Brain microvascular endothelial cell (primary cell): ENCODE results near the gene DNAJA3.

Experiments used
- DNase-seq: peaks from one replicate; pipeline ENCODE4 v3.0.0-alpha.2; 2020
- H3K27ac ChIP-seq: fragments of 250-450 bp; sonication (Bioruptor Pico); 2 replicates; pipeline ENCODE4 v1.5.1; 2020; ENCODE audit warnings: mild to moderate bottlenecking, moderate library complexity
- H3K27me3 ChIP-seq: fragments of 250-450 bp; sonication (Bioruptor Pico); replicated peaks from 2 replicates; pipeline ENCODE4 v1.5.1; 2020; ENCODE audit warnings: mild to moderate bottlenecking
- H3K36me3 ChIP-seq: fragments of 250-450 bp; sonication (Bioruptor Pico); replicated peaks from 2 replicates; pipeline ENCODE4 v1.5.1; 2020; ENCODE audit warnings: mild to moderate bottlenecking
- H3K4me3 ChIP-seq: 2 replicates; pipeline ENCODE4 v1.5.1; 2011; ENCODE audit warnings: low read depth, mild to moderate bottlenecking, control low read depth, low read length, moderate library complexity
- in situ Hi-C: cut with HindIII; loops from 2 replicates; pipeline ENCODE4 v1.10.0; 2017; ENCODE audit warnings: low sequenced_read_pairs, low pct_ligation_motif_present
- TF ChIP-seq, protein P1 (sequence below): IDR thresholded peaks from 2 replicates; pipeline ENCODE4 v1.5.1; 2011; ENCODE audit warnings: low read depth, mild to moderate bottlenecking, moderate library complexity, low read length, control low read depth, inconsistent platforms; ENCODE audit errors: missing control alignments

The DNAJA3 gene

GRCh38 chr16:4505356-4506147 lies 79.9 kb downstream of the DNAJA3 start:
- in situ Hi-C loops, result no loop called here
- no peak for DNase-seq
- Histone ChIP-seq H3K27me3 (no peaks in the 10 kb centered on the region), H3K27ac (no peak overlapping the region), H3K36me3 (peaks cover 43% of the 10 kb centered on the region), H3K4me3 (no peak overlapping the region)
- TF ChIP-seq, protein P1, sequence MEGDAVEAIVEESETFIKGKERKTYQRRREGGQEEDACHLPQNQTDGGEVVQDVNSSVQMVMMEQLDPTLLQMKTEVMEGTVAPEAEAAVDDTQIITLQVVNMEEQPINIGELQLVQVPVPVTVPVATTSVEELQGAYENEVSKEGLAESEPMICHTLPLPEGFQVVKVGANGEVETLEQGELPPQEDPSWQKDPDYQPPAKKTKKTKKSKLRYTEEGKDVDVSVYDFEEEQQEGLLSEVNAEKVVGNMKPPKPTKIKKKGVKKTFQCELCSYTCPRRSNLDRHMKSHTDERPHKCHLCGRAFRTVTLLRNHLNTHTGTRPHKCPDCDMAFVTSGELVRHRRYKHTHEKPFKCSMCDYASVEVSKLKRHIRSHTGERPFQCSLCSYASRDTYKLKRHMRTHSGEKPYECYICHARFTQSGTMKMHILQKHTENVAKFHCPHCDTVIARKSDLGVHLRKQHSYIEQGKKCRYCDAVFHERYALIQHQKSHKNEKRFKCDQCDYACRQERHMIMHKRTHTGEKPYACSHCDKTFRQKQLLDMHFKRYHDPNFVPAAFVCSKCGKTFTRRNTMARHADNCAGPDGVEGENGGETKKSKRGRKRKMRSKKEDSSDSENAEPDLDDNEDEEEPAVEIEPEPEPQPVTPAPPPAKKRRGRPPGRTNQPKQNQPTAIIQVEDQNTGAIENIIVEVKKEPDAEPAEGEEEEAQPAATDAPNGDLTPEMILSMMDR, result no peak
